ENCODE data around the gene CD1C.
"Not testable (repeated sequence)": the region's sequence is repeated elsewhere in the genome, so short reads cannot be mapped to it uniquely, and the experiment has no call there.

CD1C gene

DNA sequence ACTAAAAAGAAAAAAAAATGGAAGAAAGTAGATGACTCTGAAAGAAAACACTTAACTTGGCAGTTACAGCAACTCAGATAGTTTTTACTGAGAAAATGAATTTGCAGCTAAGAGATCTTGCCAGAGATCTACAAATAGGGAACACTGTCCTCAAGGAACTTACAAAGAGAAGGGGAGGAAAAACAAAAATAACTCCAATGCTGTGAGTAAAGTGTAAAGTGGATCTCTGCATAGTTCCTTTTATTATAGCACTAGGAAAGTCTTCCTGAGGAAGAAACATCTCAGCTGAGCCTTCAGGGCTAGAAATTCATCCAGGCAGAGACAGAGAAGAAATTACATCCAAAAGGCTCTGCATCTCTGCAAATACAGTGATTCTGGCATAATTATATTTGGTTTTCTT, 37.8 kb downstream of the CD1C start:
- DNase-seq (ENCODE audit: extremely low read depth in 1 of 2, low read depth in 1 of 2), result no peak

DNA sequence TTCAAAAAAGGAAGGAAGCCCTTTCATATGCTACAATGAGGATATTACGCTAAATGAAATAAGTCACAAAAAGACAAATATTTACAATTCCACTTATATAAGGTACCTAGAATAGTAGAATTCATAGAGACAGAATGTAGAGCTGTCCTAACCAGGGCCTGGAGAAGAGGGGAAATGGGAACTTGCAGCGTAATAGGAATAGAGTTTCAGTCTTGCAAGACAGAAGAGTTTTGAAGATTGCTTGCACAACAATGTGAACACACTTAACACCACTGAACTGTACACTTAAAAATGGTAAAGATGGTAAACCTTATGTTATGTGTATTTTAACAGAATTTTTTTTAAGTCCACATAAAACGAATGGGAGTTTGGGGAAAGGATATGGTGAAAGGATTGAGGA, 38.7 kb downstream of the CD1C start:
- no peak for DNase-seq (ENCODE audit: extremely low read depth in 1 of 2, low read depth in 1 of 2)

DNA sequence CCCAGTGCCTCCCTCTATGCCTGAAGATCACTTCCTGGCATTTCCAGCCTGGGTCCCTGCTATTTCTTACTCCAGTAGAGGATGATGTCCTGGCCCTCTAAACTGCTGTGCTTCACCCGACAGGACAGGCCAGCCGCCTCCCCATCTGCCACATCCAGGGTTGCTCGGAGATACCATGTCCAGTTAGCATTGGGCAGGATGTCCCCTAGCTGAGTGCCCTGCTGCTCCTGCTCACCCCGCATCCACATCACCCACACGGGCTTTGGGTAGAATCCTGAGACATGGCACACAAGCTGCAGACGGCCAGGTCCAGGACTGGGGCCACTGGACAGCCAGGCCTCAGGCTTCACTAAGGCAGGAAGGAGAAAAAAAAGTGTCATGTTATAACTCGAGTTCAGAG, 39.6 kb downstream of the CD1C start:
- no peak for DNase-seq (ENCODE audit: extremely low read depth in 1 of 2, low read depth in 1 of 2)

DNA sequence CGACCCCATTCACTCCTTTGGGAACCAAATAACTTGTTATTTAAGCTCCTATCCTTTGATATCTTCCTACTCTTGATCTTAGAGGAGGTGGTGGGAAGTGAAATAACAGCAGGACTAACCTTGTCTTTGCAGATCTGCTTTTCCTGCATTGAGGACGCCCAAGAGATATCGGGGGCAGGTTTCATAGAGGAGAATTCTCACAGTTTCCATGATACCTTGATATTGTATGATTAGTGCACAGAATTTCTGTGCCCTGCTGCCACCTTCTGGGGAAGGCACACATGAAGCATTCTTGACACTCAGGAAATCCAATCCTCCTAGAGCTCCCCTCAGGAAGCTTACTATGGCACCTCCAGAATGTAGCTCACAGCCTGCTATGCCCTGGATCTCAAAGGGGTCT, 40.0 kb downstream of the CD1C start:
- DNase-seq (ENCODE audit: extremely low read depth in 1 of 2, low read depth in 1 of 2), result no peak

DNA sequence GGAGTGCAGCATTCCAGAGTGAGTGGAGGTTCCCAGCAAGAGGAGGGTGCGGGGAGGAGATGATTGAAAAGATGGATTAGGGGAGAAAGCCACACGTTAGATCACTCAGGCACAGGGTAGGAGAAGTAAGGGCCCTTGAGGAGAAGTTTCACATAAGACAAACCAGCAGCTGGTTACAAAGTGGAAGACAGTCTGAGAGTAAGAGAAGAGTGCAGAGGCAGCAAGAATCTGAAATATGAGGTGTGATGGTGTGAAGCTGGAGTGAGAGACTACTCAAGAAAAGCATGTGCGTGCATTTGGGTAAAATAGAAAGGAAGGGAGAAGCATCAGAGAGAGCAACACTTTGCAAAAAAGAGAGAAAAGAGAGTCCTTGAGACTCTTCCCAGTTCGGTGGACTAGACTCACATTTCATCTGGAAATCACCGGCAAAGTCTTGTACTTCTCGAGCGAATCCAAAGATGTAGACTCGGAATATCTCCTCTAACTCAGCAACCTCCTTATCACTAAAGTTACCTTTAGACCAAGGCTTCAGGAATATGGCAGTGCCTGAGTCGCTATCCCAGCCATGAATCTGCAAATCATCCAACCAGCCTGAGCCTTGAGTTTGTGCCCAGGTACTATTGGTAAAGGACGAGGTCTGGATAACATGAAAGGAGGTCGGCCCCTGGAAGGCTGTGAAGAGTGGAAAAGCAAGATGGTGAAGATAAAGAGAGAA, 40.8 kb downstream of the CD1C start:
- DNase-seq (ENCODE audit: extremely low read depth in 1 of 2, low read depth in 1 of 2), result no peak

DNA sequence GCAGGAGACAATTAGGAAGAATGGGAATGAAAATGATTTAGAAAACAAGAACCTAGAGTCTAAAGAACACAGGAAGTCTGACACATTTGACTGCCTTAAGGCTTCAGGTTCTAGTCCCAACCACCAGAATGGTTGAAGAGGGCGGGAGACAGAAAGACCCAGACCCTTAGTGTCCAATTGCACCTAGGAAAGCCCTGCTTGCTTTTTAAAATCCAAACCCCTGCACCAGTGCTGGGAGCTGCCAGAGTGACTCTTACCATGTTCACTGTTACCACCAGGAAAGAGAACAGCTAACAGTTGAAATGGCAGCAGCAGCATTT, 41.3 kb downstream of the CD1C start:
- no peak for DNase-seq (ENCODE audit: extremely low read depth in 1 of 2, low read depth in 1 of 2)

DNA sequence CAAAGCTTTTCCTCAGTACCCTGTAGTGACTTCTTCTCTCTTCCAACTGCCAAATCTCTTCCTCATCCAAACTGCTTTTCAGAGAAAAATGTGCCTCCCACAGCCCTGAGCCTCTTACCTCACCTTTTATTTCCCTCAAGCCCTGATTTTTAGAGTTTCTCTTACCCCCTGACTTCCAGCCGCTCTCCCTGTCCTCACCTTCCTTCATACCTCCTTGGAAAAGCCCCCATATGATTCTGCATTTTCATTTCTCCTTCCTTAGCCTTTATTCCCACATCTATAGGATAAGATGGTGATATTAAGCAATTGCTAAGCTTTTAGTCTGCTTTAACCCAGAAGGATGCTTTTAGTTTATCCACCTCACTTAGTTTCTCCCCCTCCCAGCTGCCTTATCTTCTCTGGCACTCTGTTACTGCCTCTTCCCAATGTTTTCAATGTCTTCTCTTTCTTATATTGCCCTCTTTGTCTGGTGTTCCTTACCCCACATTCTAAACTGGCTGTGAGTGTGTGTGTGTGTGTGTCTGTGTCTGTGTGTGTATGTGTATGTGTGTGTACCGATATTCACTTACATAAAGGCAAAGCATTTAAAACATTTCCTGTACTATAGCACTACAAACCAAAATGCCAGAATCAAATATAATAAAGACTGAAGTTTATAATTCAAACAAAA, 41.9 kb downstream of the CD1C start, which contains the start of gene CD1B:
CD1B (minus strand) TSS at position 51 of the 670 bp plus-strand sequence. CDS start 108 bp downstream, outside the sequence.
- DNase-seq (ENCODE audit: extremely low read depth in 1 of 2, low read depth in 1 of 2), result no peak

DNA sequence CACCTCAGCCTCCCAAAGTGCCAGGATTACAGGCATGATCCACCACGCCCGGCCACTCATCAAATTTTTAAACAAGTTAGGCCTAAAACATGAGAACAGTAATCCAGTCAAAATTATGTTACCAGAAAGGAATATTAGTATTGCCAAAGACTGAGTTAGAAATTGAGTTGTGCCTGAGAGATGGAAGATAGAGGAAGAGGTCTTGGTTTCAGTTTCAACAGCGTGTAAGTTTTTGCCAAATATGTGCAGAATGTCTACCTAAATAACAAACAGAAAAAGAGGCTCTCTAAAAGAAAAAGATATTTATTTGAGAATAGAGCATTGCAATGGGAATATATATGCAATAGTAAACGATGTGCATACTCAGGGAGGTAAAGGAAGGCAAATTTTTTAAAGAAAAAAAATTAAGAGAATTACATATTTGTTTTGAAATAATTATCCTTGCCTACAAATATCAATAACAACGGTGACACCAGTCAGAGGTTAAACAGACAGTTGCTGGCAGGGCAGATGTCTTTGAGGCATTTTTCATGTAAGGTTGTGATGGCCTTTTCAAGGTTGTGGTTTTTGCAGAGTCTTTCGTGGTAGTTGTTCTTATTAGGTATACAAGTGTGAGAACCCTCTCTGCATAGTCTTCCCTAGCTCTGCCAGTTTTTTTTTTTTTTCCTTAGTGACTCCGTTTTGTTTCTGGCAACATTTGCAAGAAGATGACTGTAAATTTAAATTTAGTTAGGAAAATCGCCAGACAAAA, 43.9 kb downstream of the CD1C start:
- DNase-seq (ENCODE audit: extremely low read depth in 1 of 2, low read depth in 1 of 2), result no peak

DNA sequence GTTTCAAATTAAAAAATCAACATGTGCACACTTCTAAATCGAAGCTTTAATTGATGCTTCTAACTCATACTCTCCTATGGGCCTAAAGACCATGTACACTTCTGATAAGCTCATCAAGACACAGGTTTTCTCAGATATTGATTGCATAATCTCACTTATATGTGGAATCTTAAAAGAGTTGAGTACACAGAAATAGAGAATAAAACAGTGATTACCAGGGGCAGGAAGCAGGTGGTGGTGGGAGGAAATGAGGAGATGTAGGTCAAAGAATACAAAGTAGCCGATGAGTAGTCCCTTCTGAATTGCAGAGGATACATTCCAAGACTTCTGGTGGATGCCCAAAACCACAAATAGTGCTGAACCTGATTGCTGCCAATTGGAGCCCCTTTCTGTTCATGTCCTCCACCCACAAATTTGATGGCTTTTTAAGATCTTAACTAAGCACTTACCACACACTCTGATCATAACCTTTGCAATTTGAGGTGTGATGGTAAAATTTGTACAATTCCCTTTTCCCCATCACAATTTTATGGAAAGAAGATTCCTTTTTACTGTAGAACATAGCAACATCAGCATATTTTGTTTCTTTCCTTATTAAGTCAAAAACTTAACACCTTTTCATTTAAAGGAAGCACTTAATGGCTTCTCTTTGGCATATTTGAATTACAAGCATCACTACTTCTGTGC, 44.9 kb downstream of the CD1C start:
- DNase-seq (ENCODE audit: extremely low read depth in 1 of 2, low read depth in 1 of 2), result no peak

DNA sequence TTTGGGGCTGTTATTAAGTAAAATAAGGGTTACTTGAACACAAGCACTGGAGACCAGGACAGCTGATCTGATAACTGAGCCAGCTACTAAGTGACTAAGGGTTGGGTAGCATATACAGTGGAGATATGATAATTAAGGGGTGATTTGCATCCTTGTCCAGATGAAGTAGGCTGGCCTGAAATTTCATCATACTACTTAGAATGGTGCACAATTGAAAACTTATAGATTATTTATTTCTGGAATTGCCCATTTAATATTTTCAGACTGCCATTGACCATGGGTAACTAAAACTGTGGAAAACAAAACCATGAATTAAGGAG, 45.5 kb downstream of the CD1C start:
- DNase-seq (ENCODE audit: extremely low read depth in 1 of 2, low read depth in 1 of 2), result no peak

DNA sequence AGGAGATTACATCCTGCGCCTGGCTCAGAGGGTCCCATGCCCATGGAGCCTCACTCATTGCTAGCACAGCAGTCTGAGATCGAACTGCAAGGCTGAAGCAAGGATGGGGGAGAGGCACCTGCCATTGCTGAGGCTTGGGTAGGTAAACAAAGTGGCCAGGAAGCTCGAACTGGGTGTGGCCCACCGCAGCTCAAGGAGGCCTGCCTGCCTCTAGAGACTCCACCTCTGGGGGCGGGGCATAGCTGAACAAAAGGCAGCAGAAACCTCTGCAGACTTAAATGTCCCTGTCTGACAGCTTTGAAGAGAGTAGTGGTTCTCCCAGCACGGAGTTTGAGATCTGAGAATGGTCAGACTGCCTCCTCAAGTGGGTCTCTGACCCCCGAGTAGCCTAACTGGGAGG, 46.7 kb downstream of the CD1C start:
- not testable (repeated sequence) for DNase-seq (ENCODE audit: extremely low read depth in 1 of 2, low read depth in 1 of 2)
